WERI-Rb-1 (cell line): ENCODE results near the gene PAPPA.

Source experiments
- DNase-seq: peaks from one replicate; pipeline ENCODE4 v3.0.0-alpha.2; 2020
- H3K27ac ChIP-seq: fragments of 250-450 bp; sonication (Bioruptor Pico); 2 replicates; pipeline ENCODE4 v1.5.1; 2020; ENCODE audit warnings: mild to moderate bottlenecking, moderate library complexity
- H3K27me3 ChIP-seq: fragments of 250-450 bp; sonication (Bioruptor Pico); 2 replicates; pipeline ENCODE4 v1.5.1; 2021; ENCODE audit warnings: mild to moderate bottlenecking, low read depth, moderate library complexity; ENCODE audit not compliant: insufficient read depth, severe bottlenecking
- H3K36me3 ChIP-seq: fragments of 250-450 bp; sonication (Bioruptor Pico); 2 replicates; pipeline ENCODE4 v1.5.1; 2020; ENCODE audit warnings: mild to moderate bottlenecking, moderate library complexity
- H3K4me3 ChIP-seq: 2 replicates; pipeline ENCODE4 v1.5.1; 2011; ENCODE audit warnings: low read depth, mild to moderate bottlenecking, control low read depth, low read length
- H3K9me3 ChIP-seq: fragments of 250-450 bp; sonication (Bioruptor Pico); 2 replicates; pipeline ENCODE4 v1.5.1; 2021; ENCODE audit warnings: mild to moderate bottlenecking, moderate library complexity; ENCODE audit not compliant: severe bottlenecking
- TF ChIP-seq, protein P1 (sequence below): IDR thresholded peaks from 2 replicates; pipeline ENCODE4 v1.5.1; 2011; ENCODE audit warnings: low read depth, mild to moderate bottlenecking, control low read depth, inconsistent platforms, low read length

Gene PAPPA

DNA sequence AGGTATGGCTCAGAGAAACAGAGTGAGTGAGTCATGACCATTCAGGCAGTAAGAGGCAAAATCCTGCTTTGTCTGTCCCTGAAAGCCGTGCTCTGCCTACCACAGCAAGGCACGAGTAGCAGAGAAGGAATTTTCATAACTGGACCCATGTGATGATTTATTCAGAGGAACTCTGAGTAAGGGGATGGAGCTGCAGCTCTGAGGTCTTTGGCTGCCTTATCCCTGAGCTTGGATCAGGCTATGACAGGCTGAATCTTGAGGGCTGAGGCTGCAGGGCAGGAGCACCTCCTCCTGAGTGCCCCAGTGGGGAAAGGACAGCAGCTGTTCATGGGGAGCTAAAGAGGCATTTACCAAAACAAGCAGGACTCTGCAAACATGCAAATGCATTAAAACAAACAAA, 183.4 kb downstream of the PAPPA start:
- DNase-seq, result peak; percentile 39
- H3K36me3 ChIP-seq, result no peaks in the 10 kb centered on the region
- no peak overlapping the region for H3K27ac ChIP-seq
- H3K4me3 ChIP-seq, result no peak overlapping the region
- TF ChIP-seq, protein P1, sequence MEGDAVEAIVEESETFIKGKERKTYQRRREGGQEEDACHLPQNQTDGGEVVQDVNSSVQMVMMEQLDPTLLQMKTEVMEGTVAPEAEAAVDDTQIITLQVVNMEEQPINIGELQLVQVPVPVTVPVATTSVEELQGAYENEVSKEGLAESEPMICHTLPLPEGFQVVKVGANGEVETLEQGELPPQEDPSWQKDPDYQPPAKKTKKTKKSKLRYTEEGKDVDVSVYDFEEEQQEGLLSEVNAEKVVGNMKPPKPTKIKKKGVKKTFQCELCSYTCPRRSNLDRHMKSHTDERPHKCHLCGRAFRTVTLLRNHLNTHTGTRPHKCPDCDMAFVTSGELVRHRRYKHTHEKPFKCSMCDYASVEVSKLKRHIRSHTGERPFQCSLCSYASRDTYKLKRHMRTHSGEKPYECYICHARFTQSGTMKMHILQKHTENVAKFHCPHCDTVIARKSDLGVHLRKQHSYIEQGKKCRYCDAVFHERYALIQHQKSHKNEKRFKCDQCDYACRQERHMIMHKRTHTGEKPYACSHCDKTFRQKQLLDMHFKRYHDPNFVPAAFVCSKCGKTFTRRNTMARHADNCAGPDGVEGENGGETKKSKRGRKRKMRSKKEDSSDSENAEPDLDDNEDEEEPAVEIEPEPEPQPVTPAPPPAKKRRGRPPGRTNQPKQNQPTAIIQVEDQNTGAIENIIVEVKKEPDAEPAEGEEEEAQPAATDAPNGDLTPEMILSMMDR, result no peak
- no peaks in the 10 kb centered on the region for H3K9me3 ChIP-seq
- no peaks in the 10 kb centered on the region for H3K27me3 ChIP-seq

DNA sequence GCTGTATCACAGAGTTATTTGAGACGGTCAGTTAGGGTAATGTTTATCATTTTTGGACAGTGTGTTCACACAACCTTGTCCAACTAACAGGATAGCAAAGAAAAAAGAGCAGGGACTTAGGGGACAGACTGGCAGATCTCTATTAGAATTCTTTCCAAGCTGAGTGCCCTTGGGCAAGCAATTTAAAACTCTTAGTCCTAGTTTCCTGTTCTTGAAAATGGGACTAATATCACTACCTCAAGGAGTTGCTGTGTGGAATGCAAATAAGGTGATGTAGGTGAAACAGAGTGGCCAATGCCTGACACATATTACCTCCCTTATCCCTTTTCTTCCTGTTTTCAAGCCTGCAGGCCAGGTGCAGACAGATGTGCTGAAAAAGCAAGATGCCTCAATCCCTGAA, 186.7 kb downstream of the PAPPA start:
- Histone ChIP-seq H3K27ac (no peak overlapping the region), H3K4me3 (no peak overlapping the region), H3K9me3 (no peaks in the 10 kb centered on the region), H3K27me3 (no peaks in the 10 kb centered on the region), H3K36me3 (no peaks in the 10 kb centered on the region)
- TF ChIP-seq, protein P1, result no peak
- DNase-seq, result no peak

DNA sequence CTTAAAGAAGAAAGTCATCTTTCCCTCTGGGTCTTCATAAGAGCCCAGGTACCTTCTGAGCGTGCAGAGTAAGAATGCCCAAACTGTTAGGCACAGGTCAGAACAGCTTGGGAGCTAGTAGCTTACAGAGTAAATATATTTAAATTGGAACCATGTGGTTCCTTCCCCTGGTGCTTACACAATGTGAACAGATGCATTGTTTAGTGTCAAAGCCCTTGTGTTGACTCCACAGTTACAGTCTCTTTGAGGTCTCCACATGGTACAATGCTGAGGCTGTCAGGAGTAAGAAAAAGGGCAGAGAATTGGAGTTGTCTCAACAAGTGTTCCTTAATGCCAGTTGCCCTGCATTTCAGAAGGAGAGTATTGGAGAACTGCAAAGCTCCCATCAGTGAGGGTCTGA, 188.5 kb downstream of the PAPPA start:
- H3K27ac ChIP-seq, result no peak overlapping the region
- no peaks in the 10 kb centered on the region for H3K36me3 ChIP-seq
- no peaks in the 10 kb centered on the region for H3K9me3 ChIP-seq
- TF ChIP-seq, protein P1, result no peak
- H3K27me3 ChIP-seq, result no peaks in the 10 kb centered on the region
- H3K4me3 ChIP-seq, result no peak overlapping the region
- DNase-seq, result no peak

DNA sequence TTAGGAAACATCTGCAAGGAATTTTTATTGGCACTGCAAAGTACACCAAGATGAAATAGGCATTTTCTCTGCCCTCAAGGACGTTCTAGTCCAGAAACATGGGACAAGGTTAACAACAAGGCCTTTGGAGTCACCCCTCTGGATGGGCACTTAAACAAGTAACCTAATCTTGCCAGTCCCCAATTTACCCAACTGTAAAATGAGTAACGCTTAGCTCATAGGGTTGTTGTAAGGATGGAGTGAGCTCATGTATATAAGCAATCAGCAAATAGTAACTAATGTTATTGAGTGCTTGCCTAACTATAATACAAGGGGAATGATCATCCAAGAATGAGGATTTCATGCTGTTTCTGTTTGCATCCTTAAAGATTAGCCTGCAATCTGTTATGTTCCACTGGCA, 189.3 kb downstream of the PAPPA start:
- TF ChIP-seq, protein P1, result no peak
- Histone ChIP-seq H3K36me3 (no peaks in the 10 kb centered on the region), H3K4me3 (no peak overlapping the region), H3K27ac (no peak overlapping the region), H3K9me3 (no peaks in the 10 kb centered on the region), H3K27me3 (no peaks in the 10 kb centered on the region)
- DNase-seq, result no peak

DNA sequence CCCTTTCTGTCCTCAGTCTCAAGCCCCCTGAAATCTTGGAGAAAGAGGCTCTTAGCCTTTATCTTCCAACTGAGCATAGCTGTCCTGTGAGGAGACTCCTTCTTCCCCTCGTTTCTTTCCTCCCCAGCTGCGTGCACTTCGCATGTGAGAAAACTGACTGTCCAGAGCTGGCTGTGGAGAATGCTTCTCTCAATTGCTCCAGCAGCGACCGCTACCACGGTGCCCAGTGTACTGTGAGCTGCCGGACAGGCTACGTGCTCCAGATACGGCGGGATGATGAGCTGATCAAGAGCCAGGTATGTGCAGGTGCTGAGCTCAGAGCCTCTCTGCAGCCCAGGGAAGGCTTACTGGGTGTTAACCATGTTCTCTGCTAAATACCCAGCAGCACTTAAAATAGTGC, 190.8 kb downstream of the PAPPA start:
- Histone ChIP-seq H3K9me3 (no peaks in the 10 kb centered on the region), H3K36me3 (no peaks in the 10 kb centered on the region), H3K27ac (no peak overlapping the region), H3K27me3 (no peaks in the 10 kb centered on the region), H3K4me3 (no peak overlapping the region)
- TF ChIP-seq, protein P1, result no peak
- DNase-seq, result no peak

DNA sequence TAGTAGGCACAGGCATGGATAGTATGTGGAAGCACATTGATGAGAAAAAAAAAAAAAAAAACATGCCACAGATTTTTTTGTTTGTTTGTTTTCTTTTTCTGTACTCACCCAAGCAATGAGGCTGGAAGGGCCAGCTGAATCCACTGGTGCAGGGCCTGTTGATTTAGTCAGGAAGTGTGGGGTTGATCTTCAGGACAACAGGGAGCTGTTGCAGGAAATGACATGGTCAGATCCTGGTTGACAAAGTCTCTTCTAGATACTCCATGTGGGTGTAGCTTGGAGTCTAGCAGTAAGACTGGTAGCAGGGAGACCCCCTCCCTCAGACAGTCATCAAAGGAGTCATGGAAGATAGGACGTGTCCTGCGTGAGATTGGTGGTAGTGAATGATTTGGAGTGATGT, 191.8 kb downstream of the PAPPA start:
- no peaks in the 10 kb centered on the region for H3K27me3 ChIP-seq
- no peaks in the 10 kb centered on the region for H3K9me3 ChIP-seq

More for the DNA sequence above, 191.8 kb downstream of the PAPPA start:
- H3K36me3 ChIP-seq, result no peaks in the 10 kb centered on the region
- H3K4me3 ChIP-seq, result no peak overlapping the region
- H3K27ac ChIP-seq, result no peak overlapping the region
- TF ChIP-seq, protein P1, result no peak
- DNase-seq, result no peak
